Left ventricle myocardium inferior (tissue), 1 donor: Measurements from ENCODE around the gene PA2G4. TPM values are rescaled to one million over a fixed set of nuclear protein-coding genes. Genes with fewer than 3 reads are reported as not detected.
"Not testable (repeated sequence)": the region's sequence is repeated elsewhere in the genome, so short reads cannot be mapped to it uniquely, and the experiment has no call there.

ENCODE experiments used
- DNase-seq: peaks from one replicate; pipeline ENCODE4 v3.0.0-alpha.2; 2020
- H3K27ac ChIP-seq: fragments of 200-600 bp; replicated peaks from 2 replicates; pipeline ENCODE4 v1.8.0; 2021
- H3K27me3 ChIP-seq: fragments of 200-600 bp; 2 replicates; pipeline ENCODE4 v1.8.0; 2021; ENCODE audit warnings: low read depth
- H3K36me3 ChIP-seq: fragments of 200-600 bp; 2 replicates; pipeline ENCODE4 v1.8.0; 2021
- H3K4me1 ChIP-seq: fragments of 200-600 bp; 2 replicates; pipeline ENCODE4 v1.8.0; 2021
- H3K4me3 ChIP-seq: fragments of 200-600 bp; 2 replicates; pipeline ENCODE4 v1.8.0; 2021; ENCODE audit warnings: mild to moderate bottlenecking, moderate library complexity
- H3K9me3 ChIP-seq: fragments of 200-600 bp; replicated peaks from 2 replicates; pipeline ENCODE4 v1.8.0; 2021
- intact Hi-C: fragments of 100-400 bp; cut with micrococcal nuclease; formaldehyde crosslinking; loops from one replicate; pipeline ENCODE4 v1.11.0; 2022
- total RNA-seq: library from RNA; stranded (reverse); fragmentation: NEBNext Ultra II Directional; extraction: Animal tissue kit (Norgen Biotek cat#: 25700); gene quantifications from one replicate; pipeline ENCODE4 v1.2.1, GENCODE V29; 2021
- TF ChIP-seq, protein P1 (sequence below): fragments of 200-600 bp; IDR thresholded peaks from 2 replicates; pipeline ENCODE4 v1.8.0; 2021; ENCODE audit warnings: antibody characterized with exemption, mild to moderate bottlenecking, borderline replicate concordance
- donor health status: DM: no; HTN: yes; CAD: no; lungs with severe emphysema.

PA2G4 gene
- total RNA-seq, 1 donor from 2014 or later = 65.7 TPM

DNA sequence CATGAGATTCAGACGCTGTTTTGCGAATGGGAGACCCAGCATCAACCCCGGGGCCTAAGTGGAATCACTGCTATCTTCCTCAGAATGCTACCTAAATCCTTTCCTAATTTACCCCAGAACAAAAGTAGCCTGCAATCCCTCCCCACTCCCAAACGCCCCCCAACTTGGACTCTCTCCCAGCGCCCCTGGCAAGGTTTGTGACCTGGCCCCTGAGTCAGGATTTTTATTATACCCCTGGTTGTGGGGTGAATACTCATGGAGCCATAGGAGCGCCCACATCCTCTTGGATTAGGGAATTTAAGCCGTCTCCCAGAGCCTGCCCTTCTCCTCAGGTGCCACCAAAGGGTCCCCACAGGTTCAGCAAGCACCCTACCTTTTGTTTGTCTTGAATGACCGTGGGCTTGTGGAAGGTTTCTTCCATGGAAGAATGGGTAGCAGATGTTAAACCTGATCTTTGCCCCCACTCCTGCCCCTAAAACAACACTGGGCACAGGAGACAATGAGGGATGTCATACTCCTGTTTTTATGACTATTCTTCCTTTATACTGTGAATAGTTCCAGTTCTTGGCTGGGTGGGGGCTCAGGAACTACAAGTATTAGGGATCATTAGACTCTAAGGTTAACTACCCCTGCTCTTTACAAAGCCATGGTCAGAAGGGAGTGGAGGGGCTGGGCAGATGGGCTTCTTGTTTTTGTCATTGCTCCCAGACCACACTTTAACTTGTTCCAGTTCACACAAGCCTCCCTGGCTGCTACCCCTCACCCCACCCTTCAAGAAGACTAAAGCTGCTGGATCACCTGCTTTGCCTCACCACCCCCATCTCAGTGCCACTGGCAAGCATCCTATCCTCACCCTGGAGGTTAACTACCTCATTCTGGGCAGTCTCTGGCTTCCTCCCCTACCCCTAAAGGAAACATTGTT is 48.7 kb downstream of the PA2G4 start:
- H3K9me3 ChIP-seq = no peaks in the 10 kb centered on the region
- peak overlapping the region; percentile 93 for H3K27ac ChIP-seq
- no peak for DNase-seq

DNA sequence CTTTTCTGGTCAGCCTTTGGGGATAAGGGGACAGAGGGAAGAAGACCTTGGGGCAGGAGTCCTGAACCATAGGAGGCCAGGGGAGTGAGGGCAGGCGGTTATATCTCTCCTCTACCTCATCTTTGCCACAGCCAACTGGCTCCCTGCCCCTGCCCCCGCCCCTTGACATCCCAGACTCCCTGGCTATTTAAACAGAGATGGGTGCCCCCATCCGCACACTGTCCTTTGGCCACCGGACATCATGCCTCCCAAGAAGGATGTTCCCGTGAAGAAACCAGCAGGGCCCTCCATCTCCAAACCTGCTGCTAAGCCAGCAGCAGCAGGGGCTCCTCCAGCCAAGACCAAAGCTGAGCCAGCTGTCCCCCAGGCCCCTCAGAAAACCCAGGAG is 49.3 kb downstream of the PA2G4 start:
- no peak for DNase-seq
- no peaks in the 10 kb centered on the region for H3K36me3 ChIP-seq
- no peaks in the 10 kb centered on the region for H3K27me3 ChIP-seq
- TF ChIP-seq, protein P1, sequence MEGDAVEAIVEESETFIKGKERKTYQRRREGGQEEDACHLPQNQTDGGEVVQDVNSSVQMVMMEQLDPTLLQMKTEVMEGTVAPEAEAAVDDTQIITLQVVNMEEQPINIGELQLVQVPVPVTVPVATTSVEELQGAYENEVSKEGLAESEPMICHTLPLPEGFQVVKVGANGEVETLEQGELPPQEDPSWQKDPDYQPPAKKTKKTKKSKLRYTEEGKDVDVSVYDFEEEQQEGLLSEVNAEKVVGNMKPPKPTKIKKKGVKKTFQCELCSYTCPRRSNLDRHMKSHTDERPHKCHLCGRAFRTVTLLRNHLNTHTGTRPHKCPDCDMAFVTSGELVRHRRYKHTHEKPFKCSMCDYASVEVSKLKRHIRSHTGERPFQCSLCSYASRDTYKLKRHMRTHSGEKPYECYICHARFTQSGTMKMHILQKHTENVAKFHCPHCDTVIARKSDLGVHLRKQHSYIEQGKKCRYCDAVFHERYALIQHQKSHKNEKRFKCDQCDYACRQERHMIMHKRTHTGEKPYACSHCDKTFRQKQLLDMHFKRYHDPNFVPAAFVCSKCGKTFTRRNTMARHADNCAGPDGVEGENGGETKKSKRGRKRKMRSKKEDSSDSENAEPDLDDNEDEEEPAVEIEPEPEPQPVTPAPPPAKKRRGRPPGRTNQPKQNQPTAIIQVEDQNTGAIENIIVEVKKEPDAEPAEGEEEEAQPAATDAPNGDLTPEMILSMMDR = no peak
- H3K4me1 ChIP-seq = peaks cover 46% of the 10 kb centered on the region
- no peaks in the 10 kb centered on the region for H3K9me3 ChIP-seq
- intact Hi-C loops = no loop called here
- no peak overlapping the region for H3K4me3 ChIP-seq
- H3K27ac ChIP-seq = no peak overlapping the region

More for the DNA sequence above, 48.7 kb downstream of the PA2G4 start:
- Histone ChIP-seq H3K4me1 (peaks cover 42% of the 10 kb centered on the region), H3K4me3 (peak overlapping the region; percentile 76), H3K36me3 (no peaks in the 10 kb centered on the region), H3K27me3 (no peaks in the 10 kb centered on the region)
- intact Hi-C loops = no loop called here
- TF ChIP-seq, protein P1 = no peak

DNA sequence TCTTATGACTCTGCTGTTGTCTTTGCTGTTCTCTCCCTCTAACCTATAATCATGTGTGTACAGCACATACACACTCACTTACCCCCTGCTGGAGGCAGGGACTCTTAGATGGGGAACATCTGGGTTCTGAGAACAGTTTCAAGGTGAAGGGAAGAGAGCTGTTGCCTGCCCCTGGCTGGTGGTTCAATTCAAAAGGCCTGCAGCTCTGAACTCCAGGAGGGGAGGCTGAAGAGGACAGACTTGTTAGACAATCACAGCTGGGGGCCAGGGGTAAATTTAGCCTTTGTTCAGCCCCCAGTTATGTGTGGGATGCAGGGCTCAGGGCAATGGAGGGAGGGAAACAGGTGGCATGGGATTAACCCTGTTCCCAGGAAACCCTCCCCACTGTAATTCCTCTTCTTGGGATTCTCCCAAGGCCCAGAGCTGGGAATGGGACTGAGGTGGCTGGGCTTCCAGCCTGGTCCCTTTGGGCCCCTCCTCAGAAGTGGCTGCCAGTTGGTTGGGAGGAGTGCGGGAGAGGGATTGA is 50.0 kb downstream of the PA2G4 start:
- H3K4me1 ChIP-seq = peaks cover 49% of the 10 kb centered on the region
- H3K27ac ChIP-seq = no peak overlapping the region
- TF ChIP-seq, protein P1 = no peak
- DNase-seq = no peak
- intact Hi-C loops = no loop called here
- peaks cover under 1% of the 10 kb centered on the region for H3K36me3 ChIP-seq
- no peak overlapping the region for H3K4me3 ChIP-seq
- no peaks in the 10 kb centered on the region for H3K9me3 ChIP-seq
- H3K27me3 ChIP-seq = no peaks in the 10 kb centered on the region

DNA sequence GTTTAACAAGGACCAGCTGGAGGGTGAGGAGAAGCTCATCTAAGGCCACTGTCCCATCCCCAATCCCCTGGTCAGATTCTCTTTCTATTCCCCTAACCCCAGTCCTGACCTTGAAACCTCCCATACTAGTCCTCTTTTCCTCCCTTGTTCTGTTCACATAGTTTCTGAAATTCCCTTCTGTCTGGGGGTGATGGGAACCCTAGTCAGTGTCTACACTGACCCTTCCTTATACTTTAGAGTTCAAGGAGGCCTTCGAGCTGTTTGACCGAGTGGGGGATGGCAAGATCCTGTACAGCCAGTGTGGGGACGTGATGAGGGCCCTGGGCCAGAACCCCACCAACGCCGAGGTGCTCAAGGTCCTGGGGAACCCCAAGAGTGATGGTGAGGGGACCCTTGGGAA is 50.5 kb downstream of the PA2G4 start:
- Histone ChIP-seq H3K27me3 (no peaks in the 10 kb centered on the region), H3K27ac (no peak overlapping the region), H3K4me1 (peaks cover 54% of the 10 kb centered on the region), H3K9me3 (no peaks in the 10 kb centered on the region), H3K36me3 (peaks cover 5% of the 10 kb centered on the region), H3K4me3 (no peak overlapping the region)
- intact Hi-C loops = loop anchor here (5.0 kb wide), 1 partner anchor 38 kb away; the partner anchor contains the start of genes RPL41 and ZC3H10
- TF ChIP-seq, protein P1 = no peak
- no peak for DNase-seq

DNA sequence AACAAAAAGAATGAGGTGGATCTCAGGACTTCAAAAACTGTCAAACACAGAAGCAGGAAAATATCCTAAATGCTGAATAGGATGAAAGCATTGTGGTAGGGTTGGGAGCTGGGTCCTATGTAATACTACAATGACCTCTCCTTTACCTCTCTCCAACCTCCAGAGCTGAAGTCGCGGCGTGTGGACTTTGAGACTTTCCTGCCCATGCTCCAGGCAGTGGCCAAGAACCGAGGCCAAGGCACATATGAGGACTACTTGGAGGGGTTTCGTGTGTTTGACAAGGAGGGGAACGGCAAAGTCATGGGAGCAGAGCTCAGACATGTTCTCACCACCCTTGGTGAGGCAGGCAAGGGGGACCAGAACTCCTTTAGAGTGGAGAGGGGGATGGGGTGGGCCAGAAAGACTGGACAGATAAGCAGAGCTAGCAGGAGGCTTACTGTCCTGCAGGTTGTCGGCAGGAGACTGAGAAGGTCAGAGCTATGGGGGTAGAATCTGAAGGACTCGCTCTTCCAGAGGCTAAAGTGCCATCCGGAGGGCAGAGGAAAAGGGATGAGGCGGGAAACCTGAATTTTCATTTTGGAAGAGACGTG is 51.0 kb downstream of the PA2G4 start:
- Histone ChIP-seq H3K4me1 (peaks cover 59% of the 10 kb centered on the region), H3K36me3 (peaks cover 11% of the 10 kb centered on the region), H3K9me3 (no peaks in the 10 kb centered on the region), H3K27me3 (no peaks in the 10 kb centered on the region), H3K4me3 (no peak overlapping the region), H3K27ac (no peak overlapping the region)
- no peak for DNase-seq
- TF ChIP-seq, protein P1 = no peak
- intact Hi-C loops = loop anchor here (5.0 kb wide), 1 partner anchor 38 kb away; the partner anchor contains the start of genes RPL41 and ZC3H10

DNA sequence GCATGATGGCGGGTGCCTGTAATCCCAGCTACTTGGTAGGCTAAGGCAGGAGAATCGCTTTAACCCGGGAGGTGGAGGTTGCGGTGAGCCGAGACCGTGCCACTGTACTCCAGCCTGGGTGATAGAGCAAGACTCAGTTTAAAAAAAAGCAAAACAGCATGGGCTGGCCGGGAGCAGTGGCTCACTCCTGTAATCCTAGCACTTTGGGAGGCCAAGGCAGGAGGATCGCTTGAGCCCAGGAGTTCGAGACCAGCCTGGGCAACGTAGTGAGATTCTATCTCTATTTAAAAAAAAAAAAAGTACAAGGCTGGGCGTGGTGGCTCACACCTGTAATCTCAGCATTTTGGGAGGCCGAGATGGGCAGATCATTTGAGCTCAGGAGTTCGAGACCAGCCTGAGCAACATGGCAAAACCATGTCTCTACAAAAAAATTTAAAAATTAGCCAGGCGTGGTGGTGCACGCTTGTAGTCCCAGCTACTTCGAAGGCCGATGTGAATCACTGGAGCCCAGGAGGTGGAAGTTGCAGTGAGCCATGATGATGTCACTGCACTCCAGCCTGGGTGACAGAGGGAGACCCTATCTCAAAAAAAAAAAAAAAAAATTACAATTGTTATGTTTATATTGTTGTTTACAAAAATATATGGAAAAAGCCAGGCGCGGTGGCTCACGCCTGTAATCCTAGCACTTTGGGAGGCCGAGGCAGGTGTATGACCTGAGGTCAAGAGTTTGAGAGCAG is 52.3 kb downstream of the PA2G4 start:
- Histone ChIP-seq H3K4me1 (peaks cover 60% of the 10 kb centered on the region), H3K4me3 (peak overlapping the region; percentile 75), H3K36me3 (peaks cover 23% of the 10 kb centered on the region), H3K27ac (peak overlapping the region; percentile 96)
- not testable (repeated sequence) for DNase-seq, H3K27me3 ChIP-seq, H3K9me3 ChIP-seq
- intact Hi-C loops = loop anchor here (5.0 kb wide), 1 partner anchor 39 kb away; the partner anchor contains the start of genes RPL41 and ZC3H10
